Brain microvascular endothelial cell (primary cell): Measurements from ENCODE around the gene TECTA.

ENCODE experiments used
- DNase-seq: peaks from one replicate; pipeline ENCODE4 v3.0.0-alpha.2; 2020
- H3K27ac ChIP-seq: fragments of 250-450 bp; sonication (Bioruptor Pico); 2 replicates; pipeline ENCODE4 v1.5.1; 2020; ENCODE audit warnings: mild to moderate bottlenecking, moderate library complexity
- H3K27me3 ChIP-seq: fragments of 250-450 bp; sonication (Bioruptor Pico); replicated peaks from 2 replicates; pipeline ENCODE4 v1.5.1; 2020; ENCODE audit warnings: mild to moderate bottlenecking
- H3K36me3 ChIP-seq: fragments of 250-450 bp; sonication (Bioruptor Pico); replicated peaks from 2 replicates; pipeline ENCODE4 v1.5.1; 2020; ENCODE audit warnings: mild to moderate bottlenecking
- H3K4me3 ChIP-seq: 2 replicates; pipeline ENCODE4 v1.5.1; 2011; ENCODE audit warnings: low read depth, mild to moderate bottlenecking, control low read depth, low read length, moderate library complexity
- CTCF ChIP-seq: IDR thresholded peaks from 2 replicates; pipeline ENCODE4 v1.5.1; 2011; ENCODE audit warnings: low read depth, mild to moderate bottlenecking, moderate library complexity, low read length, control low read depth, inconsistent platforms; ENCODE audit errors: missing control alignments
- in situ Hi-C: cut with HindIII; loops from 2 replicates; pipeline ENCODE4 v1.10.0; 2017; ENCODE audit warnings: low sequenced_read_pairs, low pct_ligation_motif_present

Gene TECTA

GRCh38 chr11:121240650-121241303 is 139.7 kb downstream of the TECTA start:
- H3K36me3 ChIP-seq, result no peaks in the 10 kb centered on the region
- H3K27me3 ChIP-seq, result no peaks in the 10 kb centered on the region
- in situ Hi-C loops, result no loop called here
- no peak overlapping the region for H3K27ac ChIP-seq
- DNase-seq, result no peak
- TF ChIP-seq CTCF, result no peak
- no peak overlapping the region for H3K4me3 ChIP-seq
